Hindlimb muscle (tissue), 1 donor: Measurements from ENCODE around the gene ADK. TPM values are rescaled to one million over a fixed set of nuclear protein-coding genes. Genes with fewer than 3 reads are reported as not detected.
A peak's percentile ranks its signal among the peaks of the same experiment; 100 is the strongest.

Experiments used
- DNase-seq: peaks from one replicate; pipeline ENCODE4 v3.0.0-alpha.2; 2013
- polyA plus RNA-seq: library from polyadenylated mRNA; unstranded; fragments of 120-200 nt; gene quantifications from one replicate; pipeline ENCODE4 v1.2.1, GENCODE V29; 2013; ENCODE audit not compliant: insufficient read length

Gene ADK
- polyA plus RNA-seq, 1 donor = 30.8 TPM

- DNase-seq = no peak
Measured at GRCh38 chr10:74683621-74684364, 532.8 kb downstream of the ADK start.

- DNase-seq = no peak
Measured at GRCh38 chr10:74684462-74684861, 533.4 kb downstream of the ADK start.

DNA sequence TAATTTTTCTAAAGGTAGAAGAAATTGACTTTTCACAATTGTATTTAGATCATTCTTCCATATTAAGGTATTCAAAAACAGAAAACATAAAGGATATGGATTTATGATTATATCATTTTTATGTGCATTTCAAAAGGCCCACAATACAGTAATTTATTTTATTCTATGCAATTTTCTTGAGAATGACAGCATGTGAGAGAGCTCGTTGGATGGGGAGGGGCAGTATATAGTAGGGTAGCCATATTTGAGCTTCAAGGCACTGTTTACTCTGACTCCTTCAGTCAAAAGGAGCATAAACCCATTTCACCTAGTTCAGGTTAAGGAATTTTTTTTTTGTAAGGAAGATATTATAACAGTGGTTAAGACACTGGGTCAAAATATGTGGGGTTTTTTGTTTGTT lies 534.5 kb downstream of the ADK start:
- DNase-seq = no peak

DNA sequence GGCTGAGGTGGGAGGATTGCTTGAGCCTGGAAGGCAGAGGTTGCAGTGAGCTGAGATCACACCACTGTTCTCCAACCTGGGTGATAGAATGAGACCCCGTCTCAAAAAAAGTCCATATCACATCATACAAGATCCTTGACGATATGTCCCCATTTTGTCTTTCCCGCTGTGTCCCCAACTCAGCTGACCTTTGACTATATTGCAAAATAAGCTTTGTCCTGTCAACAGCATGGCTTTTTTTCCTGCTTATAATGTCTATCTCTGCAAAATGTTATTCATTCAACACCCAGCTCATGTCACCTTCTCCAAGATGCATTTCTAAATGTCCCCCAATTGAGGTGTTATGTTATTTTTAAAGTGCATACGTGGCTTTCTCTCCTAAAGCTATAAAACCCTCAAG lies 539.4 kb downstream of the ADK start:
- DNase-seq = no peak

- DNase-seq = no peak
Measured at GRCh38 chr10:74691164-74691563, 540.1 kb downstream of the ADK start.

- DNase-seq = peak; percentile 66
Measured at GRCh38 chr10:74704629-74705357, 553.8 kb downstream of the ADK start.

- DNase-seq = no peak
Measured at GRCh38 chr10:74705358-74705980, 554.4 kb downstream of the ADK start.

DNA sequence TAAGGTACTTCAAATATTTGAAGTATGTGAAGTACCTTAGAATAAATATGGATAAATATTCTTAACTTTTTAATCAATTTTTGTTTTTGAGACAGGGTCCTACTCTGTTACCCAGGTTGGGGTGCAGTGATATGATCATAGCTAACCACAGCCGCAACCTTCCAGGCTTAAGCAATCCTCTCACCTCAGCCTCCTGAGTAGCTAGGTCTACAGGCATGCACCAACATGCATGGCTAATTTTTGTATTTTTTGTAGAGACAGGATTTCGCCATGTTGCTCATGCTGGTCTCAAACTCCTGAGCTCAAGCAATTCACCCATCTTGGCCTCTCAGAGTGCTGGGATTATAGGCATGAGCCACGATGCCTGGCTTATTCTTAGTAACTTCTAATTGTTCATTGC lies 555.9 kb downstream of the ADK start:
- DNase-seq = no peak

DNA sequence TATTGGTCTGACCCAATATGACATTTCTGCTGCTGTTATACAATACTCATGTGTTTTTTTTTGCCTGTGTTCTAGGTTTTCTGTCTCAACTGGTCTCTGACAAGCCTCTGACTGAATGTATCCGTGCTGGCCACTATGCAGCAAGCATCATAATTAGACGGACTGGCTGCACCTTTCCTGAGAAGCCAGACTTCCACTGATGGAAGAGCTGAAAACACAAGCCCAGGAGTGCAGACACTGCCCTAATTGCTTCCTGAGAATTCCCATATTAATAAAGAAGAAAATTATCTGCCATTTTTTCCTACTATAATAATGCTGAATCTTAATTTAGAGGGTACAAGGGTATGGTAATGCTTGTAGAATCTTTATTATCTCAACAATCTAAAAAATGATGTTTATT lies 557.2 kb downstream of the ADK start:
- DNase-seq = no peak

DNA sequence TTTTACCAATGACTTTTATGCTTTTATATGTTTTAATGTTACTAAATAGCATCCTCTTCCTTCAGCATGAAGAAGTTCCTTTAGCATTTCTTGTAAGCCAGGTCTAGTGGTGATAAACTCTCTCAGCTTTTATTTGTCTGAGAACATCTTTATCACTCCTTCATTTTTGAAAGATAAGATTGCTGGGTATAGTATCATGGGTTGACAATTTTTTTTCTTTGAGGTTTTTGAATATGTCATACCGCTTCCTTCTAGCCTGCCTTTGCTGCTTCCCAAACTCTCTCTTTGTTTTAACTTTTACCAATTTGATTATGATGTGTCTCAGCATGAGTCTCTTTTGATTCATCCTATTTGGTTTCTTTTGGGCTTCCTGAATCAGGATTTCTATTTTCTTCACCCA lies 567.2 kb downstream of the ADK start:
- DNase-seq = no peak

DNA sequence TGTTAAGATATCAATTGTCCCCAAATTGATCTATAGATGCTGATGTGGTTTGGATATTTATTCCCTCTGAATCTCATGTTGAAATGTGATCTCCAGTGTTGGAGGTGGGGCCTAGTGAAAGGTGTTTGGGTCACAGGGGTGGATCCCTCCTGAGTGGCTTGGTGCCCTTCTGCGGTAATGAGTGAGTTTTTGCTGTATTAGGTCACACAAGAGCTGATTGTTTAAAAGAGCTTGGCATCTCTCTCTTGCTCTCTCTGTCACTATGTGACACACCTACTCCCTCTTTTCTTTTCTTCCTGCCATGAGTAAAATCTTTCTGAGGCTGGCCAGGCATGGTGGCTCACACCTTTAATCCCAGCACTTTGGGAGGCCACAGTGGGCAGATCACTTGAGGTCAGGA lies 577.2 kb downstream of the ADK start:
- DNase-seq = no peak

GRCh38 chr10:74730246-74730645 lies 579.2 kb downstream of the ADK start:
- DNase-seq = no peak

GRCh38 chr10:74733612-74734011 lies 582.6 kb downstream of the ADK start:
- DNase-seq = no peak

- no peak for DNase-seq
Measured at GRCh38 chr10:74736029-74736428, 585.0 kb downstream of the ADK start.

DNA sequence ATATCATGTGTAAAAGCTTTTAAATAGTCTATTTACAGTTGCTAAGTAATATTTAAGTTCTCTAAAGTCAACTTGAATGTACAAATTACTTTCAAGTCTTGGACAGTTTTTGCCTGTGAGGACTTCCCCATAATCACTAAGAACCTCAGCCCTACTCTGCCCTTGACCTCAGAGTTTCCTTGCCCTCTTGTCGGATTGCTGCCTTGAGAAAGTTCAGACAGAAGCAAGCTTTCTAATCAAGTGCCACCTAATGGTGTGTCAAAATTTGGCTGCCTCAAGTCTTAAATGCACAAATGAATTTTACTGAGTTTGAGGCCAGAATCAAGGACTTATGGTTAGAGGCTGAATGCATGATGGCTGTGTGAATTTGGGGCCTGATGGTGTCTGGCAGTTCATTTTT lies 587.0 kb downstream of the ADK start:
- no peak for DNase-seq

DNA sequence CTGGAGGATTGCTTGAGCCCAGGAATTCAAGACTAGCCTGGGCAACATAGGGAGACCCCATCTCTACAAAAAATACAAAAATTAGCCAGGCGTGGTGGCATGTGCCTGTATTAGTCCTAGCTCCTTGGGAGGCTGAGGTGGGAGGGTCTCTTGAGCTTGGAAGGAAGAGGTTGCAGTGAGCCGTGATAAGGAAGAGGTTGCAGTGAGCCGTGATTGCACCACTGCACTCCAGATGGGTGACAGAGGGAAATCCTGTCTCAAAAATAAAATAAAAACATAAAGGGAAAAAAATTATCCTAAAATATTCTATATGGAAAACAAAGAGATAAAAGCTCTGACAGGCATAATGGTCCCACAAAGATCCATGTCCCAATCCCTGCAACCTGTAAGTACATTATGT lies 587.5 kb downstream of the ADK start:
- no peak for DNase-seq

DNA sequence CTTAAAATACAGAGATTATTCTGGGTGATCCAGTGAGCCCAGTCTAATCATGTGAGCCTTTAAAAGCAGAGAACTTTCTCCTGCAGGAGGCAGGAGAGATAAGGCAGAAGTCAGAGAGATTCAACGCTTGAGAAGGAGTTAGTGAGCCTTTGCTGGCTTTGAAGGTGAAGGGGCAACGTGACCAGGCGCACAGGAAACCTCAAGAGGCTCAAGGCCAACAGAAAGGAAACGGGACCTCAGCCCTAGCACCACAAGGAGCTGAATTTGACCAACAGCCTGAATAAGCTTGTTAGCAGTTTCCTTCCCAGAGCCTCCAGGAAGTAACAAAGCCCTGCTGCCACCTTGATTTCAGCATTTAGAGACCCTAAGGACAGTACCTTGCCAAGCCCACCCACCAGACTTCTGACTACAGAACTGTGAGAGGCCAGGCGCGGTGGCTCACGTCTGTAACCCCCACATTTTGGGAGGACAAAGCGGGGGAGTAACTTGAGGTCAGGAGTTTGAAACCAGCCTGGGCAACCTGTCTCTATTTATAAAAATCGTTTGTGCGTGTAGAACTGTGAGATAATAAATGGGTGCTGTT lies 588.1 kb downstream of the ADK start:
- DNase-seq = no peak

DNA sequence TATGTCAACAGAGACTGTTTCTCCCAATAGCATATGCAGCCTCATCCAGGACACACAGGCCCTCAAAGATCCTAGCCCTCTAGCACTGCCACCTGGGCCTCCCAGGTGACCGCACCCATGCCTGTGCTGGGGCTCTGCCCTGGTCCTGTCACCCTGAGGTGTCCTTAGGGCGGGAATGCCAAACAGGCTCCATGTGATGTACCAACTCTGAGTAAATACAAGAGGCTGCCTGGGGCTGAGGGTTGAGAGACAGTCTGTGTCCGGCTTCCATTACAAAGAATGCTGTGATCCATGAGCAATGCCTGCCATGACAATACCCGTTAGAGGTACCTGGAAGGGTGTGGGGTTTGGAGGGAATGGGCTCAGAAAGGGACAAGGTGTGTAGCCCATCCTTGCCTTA lies 592.4 kb downstream of the ADK start:
- DNase-seq = no peak

DNA sequence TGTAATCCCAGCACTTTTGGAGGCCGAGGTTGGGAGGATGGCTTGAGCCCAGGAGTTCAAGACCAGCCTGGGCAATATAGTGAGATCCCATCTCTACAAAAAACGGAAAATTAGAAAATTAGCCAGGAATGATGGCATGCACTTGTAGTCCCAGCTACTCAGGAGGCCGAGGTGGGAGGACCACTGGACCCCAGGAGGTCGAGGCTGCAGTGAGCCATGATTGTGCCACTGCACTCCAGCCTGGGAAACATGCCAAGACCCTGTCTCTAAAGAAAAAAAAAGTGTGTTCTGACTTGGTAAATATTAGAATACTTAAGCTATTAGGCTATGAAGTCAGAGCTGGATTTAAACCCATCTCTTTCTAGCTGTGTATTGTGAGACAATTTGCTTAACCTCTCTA lies 594.4 kb downstream of the ADK start:
- DNase-seq = no peak

GRCh38 chr10:74746813-74747212 lies 595.8 kb downstream of the ADK start:
- no peak for DNase-seq

GRCh38 chr10:74748468-74749031 lies 597.5 kb downstream of the ADK start:
- DNase-seq = no peak

GRCh38 chr10:74750848-74751274 lies 599.8 kb downstream of the ADK start:
- DNase-seq = no peak

DNA sequence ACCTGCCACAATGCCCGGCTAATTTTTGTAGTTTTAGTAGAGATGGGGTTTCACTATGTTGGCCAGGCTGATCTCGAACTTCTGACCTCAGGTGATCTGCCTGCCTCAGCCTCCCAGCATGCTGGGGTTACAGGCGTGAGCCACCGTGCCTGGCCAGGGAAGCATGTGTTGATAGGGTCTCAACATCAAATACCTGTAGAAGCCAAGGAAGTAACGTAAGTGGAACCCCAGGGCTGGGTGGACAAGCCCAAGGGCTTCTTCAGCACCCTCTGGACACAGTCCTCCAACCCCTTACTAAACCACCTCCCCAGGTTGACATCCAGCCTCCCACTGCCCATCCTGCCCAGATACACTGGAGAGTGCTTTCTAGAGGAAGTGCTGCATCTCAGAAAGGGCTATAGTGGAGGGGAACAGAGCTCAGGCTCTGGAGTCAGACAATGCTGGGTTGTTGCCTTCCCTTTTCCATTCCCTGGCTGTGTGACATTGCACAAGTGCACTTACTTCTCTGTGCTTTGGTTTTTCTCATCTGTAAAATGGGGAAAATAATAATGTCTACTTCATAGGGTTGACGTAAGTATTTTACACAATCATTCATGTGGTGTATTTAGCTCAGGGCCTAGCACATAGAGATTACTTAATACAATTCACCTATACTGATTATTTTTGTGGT lies 601.5 kb downstream of the ADK start:
- no peak for DNase-seq
